Ectodermal cell (in vitro differentiated cells): ENCODE data around the gene PLA2G12A. TPM values are rescaled to one million over a fixed set of nuclear protein-coding genes. Genes with fewer than 3 reads are reported as not detected.
A peak's percentile ranks its signal among the peaks of the same experiment; 100 is the strongest.

Source experiments
- H3K27ac ChIP-seq: 2 replicates; pipeline ENCODE4 v1.7.0; 2013; ENCODE audit warnings: mild to moderate bottlenecking, low read depth, low read length; ENCODE audit not compliant: insufficient read depth, poor library complexity, severe bottlenecking
- H3K27me3 ChIP-seq: 2 replicates; pipeline ENCODE4 v1.7.0; 2013; ENCODE audit warnings: mild to moderate bottlenecking, low read length; ENCODE audit not compliant: insufficient read depth, control insufficient read depth, poor library complexity, severe bottlenecking
- H3K36me3 ChIP-seq: one replicate; pipeline ENCODE4 v1.7.0; 2013; ENCODE audit warnings: low read length; ENCODE audit not compliant: control insufficient read depth, insufficient read depth
- H3K4me1 ChIP-seq: one replicate; pipeline ENCODE4 v1.7.0; 2013; ENCODE audit warnings: low read length; ENCODE audit not compliant: control insufficient read depth, insufficient read depth
- H3K4me3 ChIP-seq: 2 replicates; pipeline ENCODE4 v1.7.0; 2013; ENCODE audit warnings: low read depth, low read length, control low read depth; ENCODE audit not compliant: insufficient read depth
- H3K9me3 ChIP-seq: 2 replicates; pipeline ENCODE4 v1.7.0; 2013; ENCODE audit warnings: mild to moderate bottlenecking, low read length, moderate library complexity; ENCODE audit not compliant: control insufficient read depth
- WGBS, 2 experiments: methylation state at CpG; one replicate each; pipeline ENCODE4 v1.1.7; 2013; ENCODE audit warnings: missing lambda C conversion rate in 2 of 2; 5-methylcytosine and 5-hydroxymethylcytosine counted together
- polyA plus RNA-seq, 4 experiments: library from polyadenylated mRNA; stranded (reverse); fragments of 50-300 nt; gene quantifications; one replicate each; pipeline ENCODE4 v1.2.3, GENCODE V29; 2013

Gene PLA2G12A
- 24.2 TPM for polyA plus RNA-seq (2013, experiment 1 of 4)
- 18.2 TPM for polyA plus RNA-seq (2013, experiment 2 of 4)
- polyA plus RNA-seq (2013, experiment 3 of 4): 22.0 TPM
- 19.7 TPM for polyA plus RNA-seq (2013, experiment 4 of 4)

DNA sequence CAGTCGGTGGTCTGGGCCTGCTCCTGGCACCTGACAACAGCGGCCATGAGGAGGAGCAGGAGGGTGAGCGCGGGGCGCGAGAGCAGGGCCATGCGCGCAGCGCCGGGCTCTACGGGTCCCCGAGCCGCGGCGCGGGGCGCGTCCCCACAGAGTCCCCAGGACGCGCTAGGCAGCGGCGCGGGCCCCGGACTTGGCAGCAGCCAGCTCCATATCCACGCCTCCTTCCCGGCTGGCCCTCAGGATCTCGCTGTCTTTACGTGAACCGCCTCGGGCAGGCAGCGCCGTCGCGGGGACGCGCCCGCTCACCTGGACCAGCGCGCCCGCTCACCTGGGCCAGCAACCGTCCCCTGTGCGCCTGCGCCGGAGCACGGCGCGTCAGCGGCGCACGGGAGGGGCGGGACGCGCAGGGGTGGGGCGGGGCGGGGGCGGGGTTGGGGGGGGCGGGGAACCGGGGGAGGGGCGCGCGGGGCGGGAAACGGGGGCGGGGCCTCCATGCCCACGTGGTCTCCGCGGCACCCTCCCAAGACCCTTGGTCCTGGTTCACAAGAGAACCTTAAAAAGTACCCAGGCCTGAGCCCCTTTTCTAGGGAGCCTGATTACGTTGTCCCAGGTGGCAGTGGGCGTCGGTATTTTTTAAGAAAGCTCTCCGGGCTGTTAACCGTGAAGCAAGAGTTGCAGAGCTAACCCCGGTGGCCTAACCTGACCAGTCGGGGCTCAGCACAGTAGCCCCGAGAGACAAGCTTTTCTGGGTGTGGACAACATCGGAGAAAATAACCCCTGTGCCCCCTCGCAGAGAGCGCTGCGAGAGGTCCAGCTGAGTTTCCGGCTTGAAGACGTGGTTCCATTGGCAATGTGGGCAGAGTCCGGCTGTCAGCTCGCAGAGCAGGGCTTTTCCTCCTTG is at the start of gene PLA2G12A:
TSS of gene PLA2G12A (minus strand) at position 353 of the 901 bp plus-strand sequence. CDS start at position 92, 261 bp downstream.
- Histone ChIP-seq H3K9me3 (no peaks in the 10 kb centered on the region), H3K4me3 (peak within 1 kb of the TSS; percentile 71), H3K27ac (peak within 1 kb of the TSS; percentile 50), H3K4me1 (peaks cover 6% of the 10 kb centered on the region), H3K36me3 (no peaks in the 10 kb centered on the region), H3K27me3 (peaks cover 11% of the 10 kb centered on the region)
- WGBS, 2 experiments: 0 to 1% methylated on average over 83 of the region's 83 CpGs

DNA sequence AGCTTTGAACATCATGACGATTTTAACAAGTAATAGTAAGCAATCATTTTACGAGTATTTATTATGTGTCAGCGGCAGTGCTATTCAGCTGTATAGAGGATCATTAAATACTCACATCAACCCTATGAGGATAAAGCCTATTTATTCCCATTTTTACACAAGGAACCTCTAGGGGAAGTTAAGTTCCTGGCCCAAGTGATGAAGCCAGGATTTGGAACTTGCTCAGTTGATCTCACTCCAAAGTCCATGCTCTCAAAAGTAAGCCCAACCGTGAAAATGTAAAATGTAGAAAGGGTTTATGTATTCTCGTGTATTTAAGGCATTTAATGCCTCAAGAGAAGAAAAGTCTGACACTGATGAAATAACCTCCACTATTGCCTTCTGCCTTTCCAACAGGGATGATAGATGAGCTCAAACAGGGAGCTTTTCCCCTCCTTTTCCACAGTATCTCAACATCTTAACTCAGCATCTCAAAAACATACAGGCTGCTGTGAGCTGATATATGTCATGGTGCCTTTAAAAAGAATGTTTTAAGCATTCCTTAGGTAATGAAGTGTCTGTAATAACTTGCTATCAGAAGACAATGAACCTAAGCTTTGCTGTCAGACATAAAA is 35.0 kb upstream of the PLA2G12A start:
- H3K27me3 ChIP-seq: no peaks in the 10 kb centered on the region
- H3K9me3 ChIP-seq: no peaks in the 10 kb centered on the region
- H3K27ac ChIP-seq: no peak overlapping the region
- H3K4me1 ChIP-seq: no peaks in the 10 kb centered on the region
- H3K36me3 ChIP-seq: no peaks in the 10 kb centered on the region
- 92 to 95% methylated on average over 5 of the region's 5 CpGs for WGBS, 2 experiments
- no peak overlapping the region for H3K4me3 ChIP-seq

DNA sequence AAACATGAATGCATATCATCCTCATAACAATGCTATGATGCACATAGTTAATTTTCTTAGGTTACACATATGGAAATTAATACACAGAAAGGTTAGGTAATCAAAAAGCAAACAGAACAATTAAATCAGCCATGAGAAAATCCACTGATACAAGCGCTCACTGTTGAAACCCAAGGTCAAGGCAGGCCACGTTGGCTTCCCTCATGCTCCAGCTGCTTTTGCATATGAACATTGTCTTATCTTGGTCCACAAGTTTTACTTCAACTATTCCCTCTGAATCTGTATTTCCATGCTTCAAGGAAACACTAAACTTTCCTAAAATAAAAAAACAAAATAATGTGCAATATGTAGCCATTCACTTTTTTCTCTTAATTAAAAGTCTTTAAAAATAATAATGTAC is 34.5 kb upstream of the PLA2G12A start:
- H3K27ac ChIP-seq: no peak overlapping the region
- no peaks in the 10 kb centered on the region for H3K9me3 ChIP-seq
- H3K36me3 ChIP-seq: no peaks in the 10 kb centered on the region
- no peaks in the 10 kb centered on the region for H3K4me1 ChIP-seq
- no peak overlapping the region for H3K4me3 ChIP-seq
- no peaks in the 10 kb centered on the region for H3K27me3 ChIP-seq
- 87 to 92% methylated on average over 2 of the region's 2 CpGs for WGBS, 2 experiments

DNA sequence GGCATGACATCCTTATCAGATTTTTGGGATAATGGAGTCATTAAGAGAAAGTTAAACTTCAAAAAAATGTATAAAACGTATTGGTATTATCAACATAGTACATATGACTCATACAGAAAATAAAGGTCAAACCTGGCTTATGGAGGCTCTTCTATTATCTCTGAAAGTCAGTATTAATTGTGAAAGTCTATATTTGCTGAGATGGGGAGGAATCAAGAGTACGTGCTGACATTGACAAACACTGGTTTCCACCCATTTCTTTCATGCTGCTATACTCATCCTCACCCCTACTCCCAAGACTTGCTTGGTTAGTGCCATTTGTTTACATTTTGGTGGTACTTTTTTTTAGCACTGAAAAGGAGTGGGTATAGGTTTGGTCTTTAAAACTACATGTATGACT is 30.8 kb upstream of the PLA2G12A start:
- Histone ChIP-seq H3K4me1 (no peaks in the 10 kb centered on the region), H3K27ac (no peak overlapping the region), H3K9me3 (no peaks in the 10 kb centered on the region), H3K27me3 (no peaks in the 10 kb centered on the region), H3K36me3 (no peaks in the 10 kb centered on the region), H3K4me3 (no peak overlapping the region)
- 100% methylated on average over 1 of the region's 2 CpGs; no CpG with 5 or more reads in 1 of the 2 experiments for whole genome bisulfite sequencing, 2 experiments

DNA sequence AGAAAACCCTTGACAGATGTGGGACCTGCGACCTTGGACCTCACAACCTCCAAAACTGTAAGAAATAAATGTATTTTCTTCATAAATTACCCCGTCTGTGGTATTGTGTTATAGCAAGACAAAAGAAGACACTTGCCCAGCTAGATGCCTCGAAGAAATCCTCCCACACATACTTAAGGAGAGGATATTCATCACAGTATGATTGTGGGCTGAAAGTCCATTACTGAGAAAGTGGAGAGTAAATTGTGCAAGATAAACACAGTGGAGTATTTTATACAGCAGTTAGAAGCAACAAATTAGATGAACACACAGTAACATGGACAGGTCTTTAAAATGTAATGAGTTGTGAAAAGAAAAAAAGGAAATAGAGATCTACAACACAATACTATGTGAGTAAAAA is 25.8 kb upstream of the PLA2G12A start:
- 95% methylated on average over 3 of the region's 3 CpGs; no CpG with 5 or more reads in 1 of the 2 experiments for WGBS, 2 experiments

DNA sequence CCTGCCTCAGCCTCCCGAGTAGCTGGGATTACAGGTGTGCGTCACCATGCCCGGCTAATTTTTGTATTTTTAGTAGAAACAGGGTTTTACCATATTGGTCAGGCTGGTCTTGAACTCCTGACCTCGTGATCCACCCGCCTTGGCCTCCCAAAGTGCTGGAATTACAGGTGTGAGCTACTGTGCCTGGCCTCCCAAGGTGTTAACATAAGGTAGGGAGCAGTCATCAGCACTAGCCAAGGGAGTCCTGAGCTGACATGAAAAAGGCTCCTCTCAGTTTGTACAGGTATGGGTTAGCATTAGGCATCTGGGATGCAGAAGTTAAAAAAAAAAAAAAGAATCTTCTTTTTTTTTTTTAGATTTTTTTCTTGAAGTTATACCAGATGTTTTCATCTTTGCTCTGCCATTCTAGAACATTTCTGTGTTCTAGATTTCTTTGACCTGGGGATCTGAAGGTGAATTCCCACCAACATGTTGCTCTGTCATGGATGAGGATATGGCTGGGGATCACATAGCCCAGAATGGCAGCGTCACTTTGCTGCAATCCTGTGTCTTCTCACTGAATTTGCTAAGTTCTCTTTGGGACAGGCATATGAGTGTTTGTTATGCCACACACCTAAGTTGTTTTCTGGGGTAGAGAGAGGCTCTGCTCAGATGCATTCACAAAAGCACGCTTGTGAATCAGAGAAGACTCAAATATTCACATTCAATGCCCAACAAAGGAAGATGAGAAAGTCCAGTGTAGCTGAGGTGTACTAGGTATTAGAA is 24.4 kb upstream of the PLA2G12A start:
- Histone ChIP-seq H3K27ac (no peak overlapping the region), H3K4me1 (no peaks in the 10 kb centered on the region), H3K4me3 (no peak overlapping the region), H3K36me3 (no peaks in the 10 kb centered on the region), H3K9me3 (no peaks in the 10 kb centered on the region), H3K27me3 (no peaks in the 10 kb centered on the region)
- 92 to 95% methylated on average over 6 of the region's 7 CpGs for WGBS, 2 experiments

More for the DNA sequence above, 25.8 kb upstream of the PLA2G12A start:
- H3K4me1 ChIP-seq: no peaks in the 10 kb centered on the region
- no peak overlapping the region for H3K4me3 ChIP-seq
- H3K9me3 ChIP-seq: no peaks in the 10 kb centered on the region
- H3K36me3 ChIP-seq: no peaks in the 10 kb centered on the region
- no peaks in the 10 kb centered on the region for H3K27me3 ChIP-seq
- H3K27ac ChIP-seq: no peak overlapping the region

DNA sequence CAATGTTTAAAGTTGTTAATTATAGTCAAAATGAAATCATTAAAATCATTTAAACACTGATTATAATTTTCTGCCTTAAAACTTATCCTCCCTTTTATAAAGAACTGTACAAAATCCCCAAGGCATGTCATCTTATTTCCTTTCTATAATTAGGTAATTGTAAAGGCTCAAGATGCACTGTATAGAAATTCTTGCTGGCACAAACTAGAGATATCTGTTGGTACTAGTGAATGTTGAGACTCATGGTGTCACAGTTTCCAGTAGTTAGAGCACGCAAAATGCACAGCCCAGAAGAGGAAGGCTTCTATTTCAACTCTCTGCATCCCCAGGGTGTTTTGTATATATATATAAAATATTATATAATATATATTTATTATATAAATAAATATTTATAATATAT is 22.7 kb upstream of the PLA2G12A start:
- no peak overlapping the region for H3K4me3 ChIP-seq
- no CpG with 5 or more reads among the region's 1 CpG for WGBS, 2 experiments

DNA sequence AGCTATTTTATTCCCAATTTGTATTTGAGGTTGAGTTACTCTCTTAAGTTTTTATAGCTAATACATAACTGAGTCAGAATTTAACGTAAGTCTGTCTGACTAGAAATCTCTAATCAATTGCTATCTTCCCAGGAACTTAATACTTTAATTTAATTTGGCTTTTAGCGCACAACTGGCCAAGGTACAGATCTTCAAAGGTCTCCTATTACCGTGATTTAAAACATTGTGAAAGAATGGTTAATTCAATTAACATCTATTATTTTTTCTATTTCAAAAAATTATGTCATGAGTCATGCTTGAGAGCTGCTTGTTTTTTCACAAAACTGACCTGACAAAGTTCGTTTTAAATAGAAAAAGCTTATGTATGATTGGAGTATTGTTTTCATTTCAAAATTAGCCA is 22.0 kb upstream of the PLA2G12A start:
- Histone ChIP-seq H3K27me3 (no peaks in the 10 kb centered on the region), H3K9me3 (no peaks in the 10 kb centered on the region), H3K36me3 (no peaks in the 10 kb centered on the region), H3K27ac (no peak overlapping the region), H3K4me1 (no peaks in the 10 kb centered on the region), H3K4me3 (no peak overlapping the region)
- 93 to 100% methylated on average over 1 to 3 of the region's 4 CpGs for WGBS, 2 experiments

More for the DNA sequence above, 22.7 kb upstream of the PLA2G12A start:
- Histone ChIP-seq H3K36me3 (no peaks in the 10 kb centered on the region), H3K4me1 (no peaks in the 10 kb centered on the region), H3K27ac (no peak overlapping the region), H3K9me3 (no peaks in the 10 kb centered on the region), H3K27me3 (no peaks in the 10 kb centered on the region)

DNA sequence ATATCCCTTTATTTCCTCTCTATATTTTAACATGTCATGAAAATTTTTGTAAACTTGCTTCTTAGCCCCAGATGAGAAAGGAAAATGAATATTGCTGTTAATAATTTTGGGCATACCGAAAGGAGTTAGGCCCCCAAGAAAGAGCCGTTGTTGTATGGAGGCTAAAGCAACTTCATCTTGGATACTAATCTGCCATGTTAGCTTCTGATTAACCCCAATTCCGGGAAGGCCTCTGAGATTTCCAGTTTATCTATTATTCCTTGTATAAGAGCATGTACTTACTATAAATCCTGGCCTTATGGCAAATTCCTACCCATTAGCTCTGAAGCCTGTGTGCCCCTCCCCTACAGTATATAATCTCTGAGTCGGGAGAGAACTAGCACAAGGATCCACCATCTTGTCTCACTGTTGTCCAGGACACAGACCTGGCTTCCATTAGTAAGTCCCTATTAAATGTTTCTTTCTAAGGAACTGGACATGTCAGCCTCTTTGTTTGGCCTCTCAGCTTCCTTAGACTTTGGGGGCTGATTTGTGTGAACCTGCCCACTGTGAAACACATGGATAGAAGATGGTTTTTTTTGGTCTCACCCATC is 20.9 kb upstream of the PLA2G12A start:
- Histone ChIP-seq H3K4me1 (no peaks in the 10 kb centered on the region), H3K27ac (no peak overlapping the region), H3K4me3 (no peak overlapping the region), H3K9me3 (no peaks in the 10 kb centered on the region), H3K36me3 (no peaks in the 10 kb centered on the region), H3K27me3 (no peaks in the 10 kb centered on the region)
- WGBS, 2 experiments: 96% methylated on average over 4 of the region's 4 CpGs
